Choroid plexus epithelial cell (primary cell): ENCODE data around the gene NOX3.
A peak's percentile ranks its signal among the peaks of the same experiment; 100 is the strongest.
"Not testable (repeated sequence)": the region's sequence is repeated elsewhere in the genome, so short reads cannot be mapped to it uniquely, and the experiment has no call there.

ENCODE experiments used
- DNase-seq: peaks from one replicate; pipeline ENCODE4 v3.0.0-alpha.2; 2010; ENCODE audit warnings: low read depth
- H3K4me3 ChIP-seq: 2 replicates; pipeline ENCODE4 v1.5.1; 2011; ENCODE audit warnings: low read depth, mild to moderate bottlenecking, control low read depth, low read length, moderate library complexity
- TF ChIP-seq, protein P1 (sequence below): conservative IDR thresholded peaks from 2 replicates; pipeline ENCODE4 v1.5.1; 2011; ENCODE audit warnings: low read depth, mild to moderate bottlenecking, control low read depth, inconsistent platforms, low read length, moderate library complexity

Gene NOX3

DNA sequence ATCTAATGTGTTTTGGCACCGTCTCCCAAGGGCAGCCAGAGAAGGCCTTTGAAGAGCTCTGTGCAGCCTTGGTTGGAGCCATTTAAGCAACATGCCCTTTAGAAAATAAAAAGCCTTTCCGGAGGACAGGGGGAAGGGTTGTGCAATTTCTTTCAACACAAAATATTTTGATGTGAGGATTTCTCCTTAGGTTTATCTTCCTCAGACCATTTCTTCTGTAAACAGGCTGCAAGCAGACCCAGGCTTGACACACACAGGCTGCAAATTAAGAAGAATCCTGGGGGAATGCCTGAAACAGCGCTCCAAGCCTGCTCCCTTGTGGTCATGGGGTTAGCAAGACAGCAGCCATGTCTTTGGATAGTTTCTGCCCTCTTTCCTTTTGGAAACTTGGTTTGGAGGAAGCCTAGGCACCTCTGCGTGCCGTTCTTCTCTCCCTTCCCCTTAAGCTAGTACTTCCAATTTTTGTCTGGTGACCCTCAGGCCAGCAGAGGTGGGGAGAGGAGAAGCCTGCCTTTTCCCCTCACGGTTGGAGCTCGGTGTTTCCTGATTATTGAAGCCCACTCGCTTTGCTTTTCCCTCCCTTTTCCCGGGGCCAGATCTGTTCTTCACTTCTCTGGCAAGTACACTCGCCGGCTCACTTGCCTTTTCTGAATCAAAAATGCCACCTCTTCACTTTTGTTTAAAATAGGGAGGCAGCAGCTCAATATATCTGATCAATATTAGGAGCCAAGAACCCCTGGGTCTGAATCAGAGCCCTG is 39.6 kb upstream of the NOX3 start:
- H3K4me3 ChIP-seq = no peak overlapping the region
- peak; percentile 97 for DNase-seq
- TF ChIP-seq, protein P1, sequence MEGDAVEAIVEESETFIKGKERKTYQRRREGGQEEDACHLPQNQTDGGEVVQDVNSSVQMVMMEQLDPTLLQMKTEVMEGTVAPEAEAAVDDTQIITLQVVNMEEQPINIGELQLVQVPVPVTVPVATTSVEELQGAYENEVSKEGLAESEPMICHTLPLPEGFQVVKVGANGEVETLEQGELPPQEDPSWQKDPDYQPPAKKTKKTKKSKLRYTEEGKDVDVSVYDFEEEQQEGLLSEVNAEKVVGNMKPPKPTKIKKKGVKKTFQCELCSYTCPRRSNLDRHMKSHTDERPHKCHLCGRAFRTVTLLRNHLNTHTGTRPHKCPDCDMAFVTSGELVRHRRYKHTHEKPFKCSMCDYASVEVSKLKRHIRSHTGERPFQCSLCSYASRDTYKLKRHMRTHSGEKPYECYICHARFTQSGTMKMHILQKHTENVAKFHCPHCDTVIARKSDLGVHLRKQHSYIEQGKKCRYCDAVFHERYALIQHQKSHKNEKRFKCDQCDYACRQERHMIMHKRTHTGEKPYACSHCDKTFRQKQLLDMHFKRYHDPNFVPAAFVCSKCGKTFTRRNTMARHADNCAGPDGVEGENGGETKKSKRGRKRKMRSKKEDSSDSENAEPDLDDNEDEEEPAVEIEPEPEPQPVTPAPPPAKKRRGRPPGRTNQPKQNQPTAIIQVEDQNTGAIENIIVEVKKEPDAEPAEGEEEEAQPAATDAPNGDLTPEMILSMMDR = peak; percentile 78

- H3K4me3 ChIP-seq = no peak overlapping the region
- peak; percentile 100 for DNase-seq
- TF ChIP-seq, protein P1 = no peak
These were observed 38.1 kb upstream of the NOX3 start for GRCh38 chr6:155493694-155494143.

DNA sequence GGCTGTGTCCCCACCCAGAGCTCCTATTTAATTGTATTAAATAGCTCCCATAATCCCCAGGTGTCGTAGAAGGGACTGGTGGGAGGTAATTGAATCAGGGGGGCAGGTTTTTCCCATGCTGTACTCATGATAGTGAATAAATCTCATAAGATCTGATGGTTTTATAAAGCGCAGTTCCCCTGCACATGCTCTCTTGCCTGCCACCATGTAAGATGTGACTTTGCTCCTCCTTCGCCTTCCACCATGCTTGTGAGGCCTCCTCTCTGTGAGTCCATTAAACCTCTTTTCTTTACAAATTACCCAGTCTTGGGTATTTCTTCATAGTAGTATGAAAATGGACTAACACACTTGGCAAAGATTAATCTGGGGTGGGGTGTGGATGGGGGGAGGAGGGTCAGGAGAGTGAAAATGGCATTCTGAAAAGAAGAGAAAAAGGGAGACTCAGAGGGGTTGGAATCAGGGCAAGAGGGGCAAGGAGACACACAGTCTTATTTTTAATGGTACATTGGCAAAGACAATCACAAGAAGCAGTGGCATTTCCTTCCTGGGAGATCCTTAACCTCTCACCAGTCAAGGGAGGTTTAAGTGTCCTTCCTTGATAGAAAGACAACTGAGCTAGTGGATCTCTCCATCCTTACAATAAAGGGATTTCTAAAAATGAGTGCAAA is 37.5 kb upstream of the NOX3 start:
- no peak overlapping the region for H3K4me3 ChIP-seq
- TF ChIP-seq, protein P1 = no peak
- no peak for DNase-seq

DNA sequence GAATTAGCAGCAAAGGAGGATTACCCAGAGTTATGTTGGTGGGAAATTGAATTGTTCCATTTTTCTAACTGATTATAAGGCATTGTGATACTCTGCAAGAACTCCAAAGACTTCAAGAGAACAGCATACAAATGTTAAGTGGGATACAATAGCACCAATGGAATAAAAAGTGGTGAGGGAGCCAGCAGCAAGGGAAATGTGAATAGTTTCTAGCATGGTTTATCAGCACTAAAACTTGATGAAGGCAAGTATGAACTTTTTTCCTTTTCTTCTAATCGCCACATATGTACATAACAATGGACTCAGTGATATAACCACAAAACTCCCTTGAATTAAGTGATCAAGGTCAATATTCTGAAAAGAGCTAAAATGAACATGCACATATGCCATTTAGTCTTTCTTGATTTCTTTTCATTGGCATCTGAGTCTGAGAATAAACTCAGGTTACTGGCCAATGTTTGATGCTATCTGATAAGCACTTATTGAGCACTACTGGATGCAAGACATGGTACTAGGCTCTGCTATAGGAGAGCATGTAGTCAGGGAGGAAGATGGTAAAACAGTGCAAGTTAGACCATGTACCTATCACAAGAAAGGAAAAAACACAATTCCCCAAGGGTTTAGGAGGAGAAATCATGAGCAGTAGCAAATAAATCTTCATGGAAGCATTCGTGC is 36.6 kb upstream of the NOX3 start:
- no peak overlapping the region for H3K4me3 ChIP-seq
- TF ChIP-seq, protein P1 = no peak
- DNase-seq = no peak

GRCh38 chr6:155491421-155491820 is 35.8 kb upstream of the NOX3 start:
- DNase-seq = no peak
- H3K4me3 ChIP-seq = no peak overlapping the region
- TF ChIP-seq, protein P1 = no peak

DNA sequence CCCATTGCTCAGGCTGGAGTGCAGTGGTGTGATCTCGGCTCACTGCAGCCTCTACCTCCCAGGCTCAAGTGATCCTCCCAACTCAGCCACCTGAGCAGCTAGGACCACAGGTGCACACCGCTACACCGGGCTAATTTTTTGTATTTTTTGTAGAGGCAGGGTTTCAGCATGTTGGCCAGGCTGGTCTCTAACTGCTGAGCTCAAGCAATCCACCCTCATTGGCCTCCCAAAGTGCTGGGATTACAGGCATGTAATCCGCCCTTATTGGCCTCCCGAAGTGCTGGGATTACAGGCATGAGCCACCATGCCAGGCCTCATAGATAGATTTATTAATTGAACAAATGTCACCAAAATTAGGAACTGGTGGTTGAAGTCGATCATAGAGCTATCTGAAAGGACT is 32.6 kb upstream of the NOX3 start:
- H3K4me3 ChIP-seq, DNase-seq: not testable (repeated sequence)

DNA sequence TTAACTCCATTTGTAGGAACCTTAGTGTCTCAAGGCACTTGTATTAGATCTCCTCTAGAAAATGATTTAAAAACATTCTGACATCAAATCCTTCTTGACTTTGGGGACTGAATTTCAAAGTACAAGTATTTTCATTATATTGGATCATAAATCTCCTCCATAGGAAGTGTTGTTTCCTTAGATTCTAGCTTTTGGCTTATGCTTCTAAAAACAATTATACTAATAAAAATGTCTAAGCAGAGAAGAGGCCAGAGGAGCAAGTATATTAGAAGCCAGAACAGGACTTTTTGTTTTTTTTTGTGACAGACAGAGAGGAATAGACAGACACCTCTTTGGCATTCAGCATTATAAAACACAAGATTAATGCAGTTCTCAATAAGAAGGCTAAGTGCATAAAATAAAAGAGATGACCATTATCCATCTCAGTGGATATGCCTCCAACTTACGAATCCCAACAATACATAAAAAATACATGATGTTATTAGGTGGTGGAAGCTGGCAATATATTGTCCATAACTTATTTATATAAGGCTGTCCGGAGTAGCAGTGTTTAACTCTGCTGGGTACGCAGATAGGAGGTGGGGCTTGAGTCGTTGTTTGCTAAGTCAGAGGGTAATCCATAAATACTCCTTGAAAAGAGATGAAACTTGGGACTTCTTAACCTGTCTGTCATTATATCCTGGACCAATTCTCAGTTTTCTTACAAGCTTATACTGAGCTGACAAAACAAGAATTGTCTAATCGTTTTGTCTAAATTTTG is 31.9 kb upstream of the NOX3 start:
- DNase-seq = no peak
- TF ChIP-seq, protein P1 = no peak
- H3K4me3 ChIP-seq = no peak overlapping the region
